HepG2 (cell line): ENCODE data around the gene LHX3. TPM values are rescaled to one million over a fixed set of nuclear protein-coding genes. Genes with fewer than 3 reads are reported as not detected.

Experiments
- ATAC-seq: fragments of 200-7000 bp; cut with Tn5 transposase; 3 replicates; pipeline ENCODE4 v1.9.1; 2020; ENCODE audit warnings: mild to moderate bottlenecking, moderate library complexity
- BruUV-seq: library from RNA; stranded (reverse); fragments of 400-500 nt; replicated peaks from 2 replicates; lab custom pipeline; 2021; lab: Mats Ljungman, UMichigan
- CTCF ChIA-PET: fragments of 300-600 bp; formaldehyde crosslinking; extraction: SDS; loops from one replicate; lab custom pipeline; 2021; ENCODE audit warnings: low total read pairs, inconsistent platforms, low intra/inter-chr PET ratio; lab: Yijun Ruan, JAX
- POLR2A ChIA-PET: fragments of 350-600 bp; sonication (Branson Sonifier 250); formaldehyde crosslinking; loops from one replicate; lab custom pipeline; 2020; ENCODE audit warnings: antibody characterized with exemption, inconsistent platforms; lab: Yijun Ruan, JAX
- DNase-seq: peaks from one replicate; pipeline ENCODE4 v3.0.0-alpha.2; 2015; ENCODE audit warnings: low spot score
- FAIRE-seq: peaks from 3 replicates; lab custom pipeline; 2011; peaks lifted over from hg19 to GRCh38; lab: Jason Lieb, UNC
- H2AFZ ChIP-seq: one replicate; pipeline ENCODE4 v1.6.1; 2011; ENCODE audit warnings: low read length, inconsistent platforms
- H3K27ac ChIP-seq: fragments of 300-600 bp; 3 replicates; pipeline ENCODE4 v1.8.0; 2011; ENCODE audit warnings: mixed run types, mild to moderate bottlenecking, mixed read lengths, low read length, inconsistent platforms; ENCODE audit not compliant: insufficient read depth; ENCODE audit errors: extremely low read length
- H3K27me3 ChIP-seq, 2 experiments: fragments of 200-600 bp in 1 of 2; 2 replicates in 1 of 2; 3 replicates in 1 of 2; pipeline versions ENCODE4 v1.6.0 to v1.8.0; 2011; ENCODE audit warnings: low read length in 2 of 2, mild to moderate bottlenecking in 2 of 2, moderate library complexity in 2 of 2, inconsistent platforms in 1 of 2; ENCODE audit not compliant: insufficient read depth in 2 of 2, control insufficient read depth in 1 of 2
- H3K36me3 ChIP-seq, 2 experiments: fragments of 200-600 bp in 1 of 2; replicated peaks in 1 of 2; 2 replicates in 1 of 2; 3 replicates in 1 of 2; pipeline versions ENCODE4 v1.5.1 to v1.8.0; 2011; ENCODE audit warnings: low read length in 2 of 2, inconsistent platforms in 1 of 2; ENCODE audit not compliant: insufficient read depth in 2 of 2, control insufficient read depth in 1 of 2
- H3K4me1 ChIP-seq: 2 replicates; pipeline ENCODE4 v1.5.1; 2012; ENCODE audit warnings: low read length, inconsistent platforms; ENCODE audit not compliant: insufficient read depth
- H3K4me2 ChIP-seq: 2 replicates; pipeline ENCODE4 v1.6.0; 2011; ENCODE audit warnings: low read depth, low read length, inconsistent platforms
- H3K4me3 ChIP-seq, 3 experiments: fragments of 200-600 bp in 1 of 3; sonication (generic), shearing (Covaris generic) in 1 of 3; replicated peaks in 1 of 3; 2 replicates each; pipeline ENCODE4 v1.5.1; 2011 to 2016; ENCODE audit warnings: low read length in 3 of 3, inconsistent platforms in 2 of 3, low read depth in 2 of 3, mild to moderate bottlenecking in 2 of 3, control low read depth in 1 of 3, mixed read lengths in 1 of 3; ENCODE audit not compliant: insufficient read depth in 1 of 3
- H3K79me2 ChIP-seq: one replicate; pipeline ENCODE4 v1.6.1; 2011; ENCODE audit warnings: low read length, inconsistent platforms; ENCODE audit not compliant: insufficient read depth
- H3K9ac ChIP-seq: 2 replicates; pipeline ENCODE4 v1.6.0; 2011; ENCODE audit warnings: mild to moderate bottlenecking, low read depth, low read length, inconsistent platforms; ENCODE audit not compliant: insufficient read depth
- H3K9me3 ChIP-seq: 2 replicates; pipeline ENCODE4 v1.5.1; 2012; ENCODE audit warnings: mild to moderate bottlenecking, low read length
- H4K20me1 ChIP-seq: 2 replicates; pipeline ENCODE4 v1.6.0; 2011; ENCODE audit warnings: inconsistent platforms, mild to moderate bottlenecking, low read length, moderate library complexity; ENCODE audit not compliant: insufficient read depth
- ATF7 ChIP-seq, 2 experiments: fragments of 450-650 bp in 1 of 2; sonication (generic) in 1 of 2; formaldehyde crosslinking in 1 of 2; IDR thresholded peaks; 2 replicates each; pipeline versions ENCODE4 v1.4.0 to v1.6.1; 2016 to 2020; ENCODE audit warnings: antibody characterized with exemption in 1 of 2, mild to moderate bottlenecking in 1 of 2, missing genetic modification reagents in 1 of 2
- FIP1L1 ChIP-seq: fragments of 200-400 bp; formaldehyde crosslinking; IDR thresholded peaks from 2 replicates; pipeline ENCODE4 v1.6.1; 2018; ENCODE audit warnings: low read depth, mild to moderate bottlenecking, low read length, moderate library complexity, borderline replicate concordance; ENCODE audit not compliant: insufficient read depth
- KLF6 ChIP-seq: IDR thresholded peaks from 2 replicates; pipeline ENCODE4 v1.8.0; 2016; ENCODE audit warnings: missing biosample characterization, missing genetic modification reagents
- MED8 ChIP-seq: sonication (generic); formaldehyde crosslinking; IDR thresholded peaks from 2 replicates; pipeline ENCODE4 v1.8.1; 2023; ENCODE audit warnings: mild to moderate bottlenecking, missing genetic modification reagents; ENCODE audit not compliant: insufficient replicate concordance
- PRMT3 ChIP-seq: sonication (generic); formaldehyde crosslinking; IDR thresholded peaks from 2 replicates; pipeline ENCODE4 v1.8.1; 2022; ENCODE audit warnings: low read depth, mild to moderate bottlenecking, moderate library complexity, missing genetic modification reagents, borderline replicate concordance
- REPIN1 ChIP-seq: sonication (generic); formaldehyde crosslinking; IDR thresholded peaks from 2 replicates; pipeline ENCODE4 v1.8.0; 2022; ENCODE audit warnings: missing genetic modification reagents, low read depth, mild to moderate bottlenecking, borderline replicate concordance
- RFXANK ChIP-seq: IDR thresholded peaks from 2 replicates; pipeline ENCODE4 v1.6.1; 2016
- SIN3A ChIP-seq: IDR thresholded peaks from 2 replicates; pipeline ENCODE4 v1.6.1; 2011; ENCODE audit warnings: low read depth, mild to moderate bottlenecking, control low read depth, low read length, borderline replicate concordance
- TRIM24 ChIP-seq: sonication (generic); formaldehyde crosslinking; IDR thresholded peaks from 2 replicates; pipeline ENCODE4 v1.8.0; 2022; ENCODE audit warnings: mild to moderate bottlenecking, missing genetic modification reagents
- ZFYVE20 ChIP-seq: sonication (generic); formaldehyde crosslinking; IDR thresholded peaks from 2 replicates; pipeline ENCODE4 v1.8.0; 2023; ENCODE audit warnings: low read depth, mild to moderate bottlenecking, moderate library complexity, missing genetic modification reagents, borderline replicate concordance
- ZNF230 ChIP-seq: sonication (generic); formaldehyde crosslinking; IDR thresholded peaks from 2 replicates; pipeline ENCODE4 v1.4.0; 2020; ENCODE audit warnings: mild to moderate bottlenecking, missing genetic modification reagents
- ZNF253 ChIP-seq: sonication (generic); formaldehyde crosslinking; IDR thresholded peaks from 2 replicates; pipeline ENCODE4 v1.8.0; 2022; ENCODE audit warnings: mild to moderate bottlenecking, missing genetic modification reagents, borderline replicate concordance
- ZNF318 ChIP-seq: sonication (generic); formaldehyde crosslinking; IDR thresholded peaks from 2 replicates; pipeline ENCODE4 v1.4.0; 2020; ENCODE audit warnings: mild to moderate bottlenecking, missing genetic modification reagents
- ZNF607 ChIP-seq: sonication (generic); formaldehyde crosslinking; IDR thresholded peaks from 2 replicates; pipeline ENCODE4 v1.5.1; 2020; ENCODE audit warnings: missing genetic modification reagents, mild to moderate bottlenecking, borderline replicate concordance
- ZSCAN22 ChIP-seq: sonication (generic); formaldehyde crosslinking; IDR thresholded peaks from 2 replicates; pipeline ENCODE4 v1.4.0; 2020; ENCODE audit warnings: mild to moderate bottlenecking, missing genetic modification reagents
- WGBS: methylation state at CpG from one replicate; pipeline ENCODE4 v1.1.6; 2017; ENCODE audit warnings: low lambda C conversion rate; 5-methylcytosine and 5-hydroxymethylcytosine counted together
- in situ Hi-C: cut with HindIII; loops from 2 replicates; pipeline ENCODE4 v1.10.0; 2017; ENCODE audit warnings: low pct_unique_long_range_greater_than_20kb; ENCODE audit not compliant: extremely low pct_ligation_motif_present
- intact Hi-C: fragments of 100-400 bp; cut with micrococcal nuclease; formaldehyde crosslinking; loops from one replicate; pipeline ENCODE4 v1.10.0; 2022; ENCODE audit not compliant: unreplicated experiment
- polyA plus RNA-seq, 8 experiments: library from polyadenylated mRNA; depleted of rRNA in 3 of 8; stranded (reverse) in 7 of 8; unstranded in 1 of 8; fragments of >200 nt; fragmentation: Illumina TruSeq in 4 of 8; extraction: Trizol in 4 of 8; gene quantifications; 2 replicates each; pipeline versions ENCODE4 v1.2.1 to v1.2.3, GENCODE V29; 2011 to 2016; ENCODE audit warnings: low read depth in 4 of 8, missing spikeins in 1 of 8, mixed read lengths in 1 of 8; ENCODE audit not compliant: insufficient read depth in 1 of 8
- total RNA-seq, 5 experiments: library from RNA; depleted of rRNA; stranded (reverse); fragments of >200 nt; fragmentation: Illumina TruSeq; extraction: Trizol; gene quantifications; 2 replicates each; pipeline ENCODE4 v1.2.3, GENCODE V29; 2016; ENCODE audit warnings: low read depth in 1 of 5

LHX3 gene
- total and polyA plus RNA-seq, 2 of the 13 experiments (the other 11 are each of a cell fraction or from before 2014, with no cell fraction given): not detected

- no TSS peak for BruUV-seq
- peak; percentile 46 for DNase-seq
- no peak within 1 kb of the TSS for H2AFZ ChIP-seq
- peak within 1 kb of the TSS; percentile 85 for H3K9ac ChIP-seq
- peaks cover 56% of the 10 kb centered on the region for H3K4me1 ChIP-seq
- H4K20me1 ChIP-seq: peaks cover 32% of the 10 kb centered on the region
- intact Hi-C loops: loop anchor here (5.0 kb wide), 2 partner anchors 382 to 1732 kb away; no protein-coding TSS in a partner anchor
- peak within 1 kb of the TSS; percentile 91 for H3K4me2 ChIP-seq
- peaks cover 1 to 4% of the 10 kb centered on the region in 2 experiments; a peak in 1 of 5 replicates for H3K36me3 ChIP-seq
- ChIA-PET CTCF (no interaction called here), POLR2A (interaction anchor here (1.3 kb wide), 1 partner anchor 9 kb away, joined by 3 read pairs; no protein-coding TSS in a partner anchor)
- H3K27me3 ChIP-seq: peaks cover 16 to 45% of the 10 kb centered on the region in 2 experiments
- H3K79me2 ChIP-seq: peaks cover 42% of the 10 kb centered on the region
- no peak for FAIRE-seq
- no peaks in the 10 kb centered on the region for H3K9me3 ChIP-seq
- ATAC-seq: peak; percentile 62
- 0% methylated on average over 11 of the region's 112 CpGs for WGBS
- in situ Hi-C loops: no loop called here
- peak within 1 kb of the TSS; percentile 70 for H3K27ac ChIP-seq
- peak within 1 kb of the TSS; percentile 63 to 91 (median 88) for H3K4me3 ChIP-seq
- no peak for TF ChIP-seq ZNF318 (CRISPR knock-in tag)
- TF ChIP-seq RFXANK (CRISPR knock-in tag): no peak
- peak; percentile 62; the same call in 1 of the 2 replicates for TF ChIP-seq SIN3A
- TF ChIP-seq ZNF607 (CRISPR knock-in tag): no peak
- TF ChIP-seq PRMT3: no peak
- TF ChIP-seq KLF6 (CRISPR knock-in tag): no peak
- no peak for TF ChIP-seq REPIN1 (CRISPR knock-in tag)
- no peak for TF ChIP-seq ZSCAN22 (CRISPR knock-in tag)
- no peak for TF ChIP-seq ATF7 (IDR thresholded peaks at IDR 0.05)
- no peak for TF ChIP-seq ATF7 (CRISPR knock-in tag; IDR thresholded peaks at IDR 0.05)
- 0 out of 2 replicates have a peak, but pooled peaks have one; percentile 32 for TF ChIP-seq ZNF253 (CRISPR knock-in tag)
- peak; percentile 76; the same call in 1 of the 2 replicates for TF ChIP-seq ZFYVE20 (CRISPR knock-in tag)
- TF ChIP-seq TRIM24 (CRISPR knock-in tag): no peak
- TF ChIP-seq FIP1L1: no peak
- no peak for TF ChIP-seq MED8 (CRISPR knock-in tag)
- TF ChIP-seq ZNF230 (CRISPR knock-in tag): no peak
Measured at GRCh38 chr9:136245219-136246150, 40.6 kb upstream of the LHX3 start, which contains the start of gene QSOX2. QSOX2 (minus strand) TSS chr9:136245812; CDS start chr9:136245803, 9 bp downstream.
